Measurements from ENCODE around the gene JAKMIP2. TPM values are rescaled to one million over a fixed set of nuclear protein-coding genes. Genes with fewer than 3 reads are reported as not detected.

JAKMIP2 gene
- total RNA-seq, 1 experiment from 2014 or later, result 2.3 TPM

GRCh38 chr5:147699496-147700088 is 82.9 kb downstream of the JAKMIP2 start:
- no peak for DNase-seq (ENCODE audit: low read depth)

- DNase-seq (ENCODE audit: low read depth), result no peak
These were observed 85.1 kb downstream of the JAKMIP2 start for GRCh38 chr5:147697380-147697779.

- no peak for DNase-seq (ENCODE audit: low read depth)
These were observed 87.8 kb downstream of the JAKMIP2 start for GRCh38 chr5:147694772-147695171.

GRCh38 chr5:147693233-147693632 is 89.3 kb downstream of the JAKMIP2 start:
- DNase-seq (ENCODE audit: low read depth), result no peak

- no peak for DNase-seq (ENCODE audit: low read depth)
These were observed 91.4 kb downstream of the JAKMIP2 start for GRCh38 chr5:147691130-147691529.

GRCh38 chr5:147690595-147690994 is 91.9 kb downstream of the JAKMIP2 start:
- peak; percentile 34 for DNase-seq (ENCODE audit: low read depth)

- no peak for DNase-seq (ENCODE audit: low read depth)
These were observed 93.1 kb downstream of the JAKMIP2 start for GRCh38 chr5:147689426-147689825.

- peak; percentile 19 for DNase-seq (ENCODE audit: low read depth)
These were observed 93.7 kb downstream of the JAKMIP2 start for GRCh38 chr5:147688656-147689356.

GRCh38 chr5:147687118-147687517 is 95.4 kb downstream of the JAKMIP2 start:
- no peak for DNase-seq (ENCODE audit: low read depth)

- DNase-seq (ENCODE audit: low read depth), result peak; percentile 21
These were observed 96.1 kb downstream of the JAKMIP2 start for GRCh38 chr5:147686421-147686820.

- DNase-seq (ENCODE audit: low read depth), result peak; percentile 76
These were observed 96.5 kb downstream of the JAKMIP2 start for GRCh38 chr5:147685993-147686392.

- no peak for DNase-seq (ENCODE audit: low read depth)
These were observed 107.4 kb downstream of the JAKMIP2 start for GRCh38 chr5:147675168-147675567.

GRCh38 chr5:147674411-147674810 is 108.1 kb downstream of the JAKMIP2 start:
- DNase-seq (ENCODE audit: low read depth), result no peak

- DNase-seq (ENCODE audit: low read depth), result no peak
These were observed 108.7 kb downstream of the JAKMIP2 start for GRCh38 chr5:147673791-147674190.

GRCh38 chr5:147673266-147673665 is 109.3 kb downstream of the JAKMIP2 start:
- no peak for DNase-seq (ENCODE audit: low read depth)

- DNase-seq (ENCODE audit: low read depth), result no peak
These were observed 111.2 kb downstream of the JAKMIP2 start for GRCh38 chr5:147671365-147671764.

- no peak for DNase-seq (ENCODE audit: low read depth)
These were observed 111.7 kb downstream of the JAKMIP2 start for GRCh38 chr5:147670815-147671214.

GRCh38 chr5:147669169-147669869 is 113.2 kb downstream of the JAKMIP2 start:
- DNase-seq (ENCODE audit: low read depth), result no peak

- no peak for DNase-seq (ENCODE audit: low read depth)
These were observed 114.1 kb downstream of the JAKMIP2 start for GRCh38 chr5:147668385-147668784.

- no peak for DNase-seq (ENCODE audit: low read depth)
These were observed 115.2 kb downstream of the JAKMIP2 start for GRCh38 chr5:147667363-147667762.

GRCh38 chr5:147666419-147666818 is 116.1 kb downstream of the JAKMIP2 start:
- no peak for DNase-seq (ENCODE audit: low read depth)

GRCh38 chr5:147661541-147661940 is 121.0 kb downstream of the JAKMIP2 start:
- peak; percentile 4 for DNase-seq (ENCODE audit: low read depth)
